ENCODE measurements around the gene COA1. TPM values are rescaled to one million over a fixed set of nuclear protein-coding genes. Genes with fewer than 3 reads are reported as not detected.

COA1 gene
- polyA plus RNA-seq, 2 of the 4 experiments (the other 2 are of a cell fraction) = 57.5 to 91.4 TPM

GRCh38 chr7:43668035-43668434 lies 61.3 kb downstream of the COA1 start:
- H3K27ac ChIP-seq = peak overlapping the region; percentile 67 to 85
- ATAC-seq = peak in 1 of 2 experiments; percentile 35; a peak in 1 of 6 replicates
- POLR2A ChIA-PET = interaction anchor here (1.3 kb wide), 1 partner anchor 85 kb away, joined by 3 read pairs; the partner anchor contains the start of gene STK17A

GRCh38 chr7:43666938-43667337 lies 62.4 kb downstream of the COA1 start:
- DNase-seq (ENCODE audit: low read depth in 1 of 2, low spot score in 1 of 2) (no peak), FAIRE-seq (no peak), ATAC-seq (no peak)
- Histone ChIP-seq H3K27ac (peak overlapping the region; percentile 67 to 85; a peak in 4 of 6 replicates), H3K4me3 (no peak overlapping the region), H3K4me1 (peaks cover 69% of the 10 kb centered on the region), H3K4me2 (peak overlapping the region; percentile 67), H3K9me3 (peaks cover 5% of the 10 kb centered on the region; the same call in 1 of the 3 replicates)
- ChIA-PET POLR2A (no interaction called here), CTCF (interaction anchor here (1.3 kb wide), 1 partner anchor 84 kb away, joined by 4 read pairs; the partner anchor contains the start of gene STK17A)
- TF ChIP-seq EP300 (IDR thresholded peaks at IDR 0.05) (no peak), FOSL2 (IDR thresholded peaks at IDR 0.05) (no peak), FOSL2 (CRISPR knock-in tag; IDR thresholded peaks at IDR 0.05) (peak; percentile 48; the same call in 1 of the 2 replicates), CEBPB (IDR thresholded peaks at IDR 0.05) (peak; percentile 29 to 62; a peak in 2 of 4 replicates), EHF (CRISPR knock-in tag; IDR thresholded peaks at IDR 0.05) (no peak)

More at GRCh38 chr7:43668035-43668434, 61.3 kb downstream of the COA1 start:
- DNase-seq (ENCODE audit: low read depth in 1 of 2, low spot score in 1 of 2) (no peak), FAIRE-seq (no peak)
- TF ChIP-seq CHD2 (IDR thresholded peaks at IDR 0.05; ENCODE audit: low read length, partially characterized antibody) (no peak), ZNF302 (CRISPR knock-in tag; IDR thresholded peaks at IDR 0.05) (no peak), HMGXB4 (CRISPR knock-in tag; IDR thresholded peaks at IDR 0.05; ENCODE audit: borderline replicate concordance) (no peak), POLR2AphosphoS2 (conservative IDR thresholded peaks at IDR 0.05; ENCODE audit: low read length) (no peak)
- peaks cover 69% of the 10 kb centered on the region for H3K4me1 ChIP-seq
- H3K9me3 ChIP-seq = peaks cover 10% of the 10 kb centered on the region; the same call in 1 of the 3 replicates
- CTCF ChIA-PET = interaction anchor here (1.3 to 1.4 kb wide), 2 partner anchors 32 to 85 kb away, joined by 4 read pairs; partner anchors contain the start of gene STK17A
- WGBS (ENCODE audit: missing lambda C conversion rate) = 9% methylated on average over 1 of the region's 1 CpG
- H3K4me2 ChIP-seq = peak overlapping the region; percentile 67
- no peak overlapping the region for H3K4me3 ChIP-seq

- Histone ChIP-seq H3K4me2 (no peak overlapping the region), H3K27ac (peak overlapping the region in 1 of 2 experiments; percentile 65; a peak in 3 of 6 replicates), H3K9me3 (no peaks in the 10 kb centered on the region), H3K4me1 (peaks cover 67% of the 10 kb centered on the region), H3K4me3 (no peak overlapping the region)
- ATAC-seq (no peak), FAIRE-seq (no peak), DNase-seq (ENCODE audit: low read depth in 1 of 2, low spot score in 1 of 2) (no peak)
- 66% methylated on average over 1 of the region's 1 CpG for WGBS (ENCODE audit: missing lambda C conversion rate)
- POLR2A ChIA-PET = no interaction called here
- CTCF ChIA-PET = interaction anchor here (1.5 to 2.0 kb wide), 3 partner anchors 9 to 82 kb away, joined by 5 to 6 read pairs (median 5); partner anchors contain the start of gene STK17A
- TF ChIP-seq POLR2AphosphoS2 (conservative IDR thresholded peaks at IDR 0.05; ENCODE audit: low read length) = no peak
- no peak for TF ChIP-seq USF2 (IDR thresholded peaks at IDR 0.05)
- no peak for TF ChIP-seq JUN (IDR thresholded peaks at IDR 0.05)
These were observed 64.6 kb downstream of the COA1 start for GRCh38 chr7:43664681-43665080.

- peak overlapping the region; percentile 87 to 94 for H3K27ac ChIP-seq
- TF ChIP-seq ZFP36 (IDR thresholded peaks at IDR 0.05; ENCODE audit: borderline replicate concordance, partially characterized antibody) (no peak), BHLHE40 (IDR thresholded peaks at IDR 0.05; ENCODE audit: low read depth, low read length) (no peak), CBX8 (IDR thresholded peaks at IDR 0.05) (no peak), HOXB13 (CRISPR knock-in tag; IDR thresholded peaks at IDR 0.05; ENCODE audit: low read depth) (no peak), MAX (IDR thresholded peaks at IDR 0.05) (no peak), EHF (CRISPR knock-in tag; IDR thresholded peaks at IDR 0.05) (no peak), BCL3 (IDR thresholded peaks at IDR 0.05) (no peak)
- H3K4me1 ChIP-seq = peaks cover 61% of the 10 kb centered on the region
- H3K9me3 ChIP-seq = no peaks in the 10 kb centered on the region
- H3K4me3 ChIP-seq = no peak overlapping the region
- peak; percentile 18 to 42; a peak in 2 of 6 replicates for ATAC-seq
- no peak for DNase-seq (ENCODE audit: low read depth in 1 of 2, low spot score in 1 of 2)
- POLR2A ChIA-PET = no interaction called here
- WGBS (ENCODE audit: missing lambda C conversion rate) = 83% methylated on average over 2 of the region's 2 CpGs
- CTCF ChIA-PET = interaction anchor here (0.7 to 1.3 kb wide), 3 partner anchors 12 to 78 kb away, joined by 3 to 10 read pairs (median 3); partner anchors contain the start of gene STK17A
- H3K4me2 ChIP-seq = peak overlapping the region; percentile 84
- no peak for FAIRE-seq
These were observed 69.2 kb downstream of the COA1 start for GRCh38 chr7:43660141-43660540.

Data from A549 (cell line).